Breast epithelium (tissue), 3 donors: ENCODE measurements around the gene PAK6.

ENCODE experiments used
- CTCF ChIP-seq, 3 donors: fragments of 450-650 bp; IDR thresholded peaks; one replicate each; pipeline ENCODE4 v1.5.1; 2016 to 2017; ENCODE audit warnings: antibody characterized with exemption in 3 of 3, mild to moderate bottlenecking in 3 of 3, moderate library complexity in 3 of 3
- POLR2A ChIP-seq: fragments of 450-650 bp; IDR thresholded peaks from one replicate; pipeline ENCODE4 v1.6.1; 2016; ENCODE audit warnings: antibody characterized with exemption, mild to moderate bottlenecking, moderate library complexity
- POLR2AphosphoS5 ChIP-seq, 3 donors: sonication (generic); formaldehyde crosslinking; IDR thresholded peaks; one replicate each; pipeline ENCODE4 v1.6.1; 2017; ENCODE audit warnings: antibody characterized with exemption in 3 of 3

GRCh38 chr15:40233727-40234577 lies 4.9 kb upstream of the PAK6 start:
- TF ChIP-seq POLR2A: no peak
- no peak for TF ChIP-seq CTCF (IDR thresholded peaks at IDR 0.05)
- TF ChIP-seq POLR2AphosphoS5 (IDR thresholded peaks at IDR 0.05): no peak
